ENCODE results near the gene TMEM140.
A peak's percentile ranks its signal among the peaks of the same experiment; 100 is the strongest.
"Not testable (repeated sequence)": the region's sequence is repeated elsewhere in the genome, so short reads cannot be mapped to it uniquely, and the experiment has no call there.

Gene TMEM140

GRCh38 chr7:135197906-135198655 lies 50.2 kb downstream of the TMEM140 start:
- DNase-seq: no peak

- no peak for DNase-seq
Observed at GRCh38 chr7:135199439-135199838, 51.6 kb downstream of the TMEM140 start.

- DNase-seq: no peak
Observed at GRCh38 chr7:135200821-135201331, 53.0 kb downstream of the TMEM140 start.

GRCh38 chr7:135201350-135201749 lies 53.5 kb downstream of the TMEM140 start:
- no peak for DNase-seq

GRCh38 chr7:135204341-135204749 lies 56.5 kb downstream of the TMEM140 start:
- no peak for DNase-seq

GRCh38 chr7:135204876-135205275 lies 57.0 kb downstream of the TMEM140 start:
- no peak for DNase-seq

- DNase-seq: no peak
Observed at GRCh38 chr7:135205850-135206249, 58.0 kb downstream of the TMEM140 start.

GRCh38 chr7:135206941-135207391 lies 59.1 kb downstream of the TMEM140 start:
- DNase-seq: no peak

- no peak for DNase-seq
Observed at GRCh38 chr7:135207406-135208101, 59.7 kb downstream of the TMEM140 start.

- no peak for DNase-seq
Observed at GRCh38 chr7:135208102-135208793, 60.4 kb downstream of the TMEM140 start.

- DNase-seq: no peak
Observed at GRCh38 chr7:135209225-135209834, 61.5 kb downstream of the TMEM140 start.

- no peak for DNase-seq
Observed at GRCh38 chr7:135210888-135211178, 63.0 kb downstream of the TMEM140 start.

- peak; percentile 97 for DNase-seq
Observed at GRCh38 chr7:135211179-135211945, 63.5 kb downstream of the TMEM140 start, which contains the start of gene WDR91. Gene WDR91 (minus strand): TSS chr7:135211526. CDS start chr7:135211502, 24 bp downstream.

- DNase-seq: not testable (repeated sequence)
Observed at GRCh38 chr7:135211946-135212685, 64.2 kb downstream of the TMEM140 start.

GRCh38 chr7:135213831-135214230 lies 66.0 kb downstream of the TMEM140 start:
- DNase-seq: no peak

GRCh38 chr7:135215180-135215579 lies 67.3 kb downstream of the TMEM140 start:
- no peak for DNase-seq

- no peak for DNase-seq
Observed at GRCh38 chr7:135215698-135216097, 67.8 kb downstream of the TMEM140 start.

Measured in stimulated activated CD4-positive, alpha-beta T cell treated with anti-CD3 and anti-CD28 coated beads, Interleukin-4, amount 100 ng/mL, for 1 hour (primary cell).